ENCODE data around the gene CFH.

DNA sequence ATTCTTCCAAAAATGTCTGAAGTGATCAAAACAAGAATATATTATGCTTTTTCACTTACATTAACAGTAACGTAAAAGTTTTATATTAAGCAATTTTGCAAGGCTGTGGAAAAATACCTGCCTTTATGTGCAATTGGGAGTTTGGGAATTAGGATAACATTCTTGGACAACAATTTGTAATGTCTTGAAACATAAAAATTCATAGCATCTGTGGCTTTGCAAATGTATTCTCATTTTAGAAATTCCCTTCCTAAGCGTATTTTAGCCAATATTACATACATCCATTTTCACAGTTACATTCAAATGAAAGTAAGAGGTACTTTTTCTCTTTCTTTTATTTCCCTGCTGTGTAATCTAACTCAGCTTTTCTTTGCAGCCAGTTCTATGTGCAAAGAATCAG, 13.4 kb upstream of the CFH start:
- TF ChIP-seq, protein P1, sequence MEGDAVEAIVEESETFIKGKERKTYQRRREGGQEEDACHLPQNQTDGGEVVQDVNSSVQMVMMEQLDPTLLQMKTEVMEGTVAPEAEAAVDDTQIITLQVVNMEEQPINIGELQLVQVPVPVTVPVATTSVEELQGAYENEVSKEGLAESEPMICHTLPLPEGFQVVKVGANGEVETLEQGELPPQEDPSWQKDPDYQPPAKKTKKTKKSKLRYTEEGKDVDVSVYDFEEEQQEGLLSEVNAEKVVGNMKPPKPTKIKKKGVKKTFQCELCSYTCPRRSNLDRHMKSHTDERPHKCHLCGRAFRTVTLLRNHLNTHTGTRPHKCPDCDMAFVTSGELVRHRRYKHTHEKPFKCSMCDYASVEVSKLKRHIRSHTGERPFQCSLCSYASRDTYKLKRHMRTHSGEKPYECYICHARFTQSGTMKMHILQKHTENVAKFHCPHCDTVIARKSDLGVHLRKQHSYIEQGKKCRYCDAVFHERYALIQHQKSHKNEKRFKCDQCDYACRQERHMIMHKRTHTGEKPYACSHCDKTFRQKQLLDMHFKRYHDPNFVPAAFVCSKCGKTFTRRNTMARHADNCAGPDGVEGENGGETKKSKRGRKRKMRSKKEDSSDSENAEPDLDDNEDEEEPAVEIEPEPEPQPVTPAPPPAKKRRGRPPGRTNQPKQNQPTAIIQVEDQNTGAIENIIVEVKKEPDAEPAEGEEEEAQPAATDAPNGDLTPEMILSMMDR (IDR thresholded peaks at IDR 0.05): no peak
- no peak for TF ChIP-seq POLR2AphosphoS5 (IDR thresholded peaks at IDR 0.05)

Measured in prostate gland (tissue), 2 donors.